ENCODE measurements around the gene CERS5.

DNA sequence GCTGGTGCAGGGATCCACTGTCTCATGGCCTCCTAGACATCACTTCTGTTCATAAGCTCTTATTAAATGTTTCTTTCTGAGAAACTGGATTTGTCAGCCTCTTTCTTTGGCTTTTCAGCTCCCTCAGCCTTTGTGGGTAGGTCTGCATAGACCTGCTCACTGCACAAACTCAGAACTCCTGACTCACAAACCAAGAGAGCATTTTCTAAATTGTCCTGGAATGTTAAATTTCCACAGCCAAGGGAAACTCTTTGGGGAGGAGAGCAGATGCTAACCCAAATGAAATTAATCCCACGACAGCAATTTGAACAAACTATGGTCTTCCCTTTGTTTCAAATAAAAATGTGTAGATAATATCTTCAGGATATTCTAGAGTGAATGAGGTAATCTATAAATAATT, 19.5 kb upstream of the CERS5 start:
- TF ChIP-seq POLR2A (IDR thresholded peaks at IDR 0.05; ENCODE audit: low read depth, low read length), result no peak
- no peak for TF ChIP-seq TAF1 (IDR thresholded peaks at IDR 0.05; ENCODE audit: low read depth, low read length)

Measured in GM12891 (cell line).